ENCODE measurements around the gene TMSB15B.
"Not testable (repeated sequence)": the region's sequence is repeated elsewhere in the genome, so short reads cannot be mapped to it uniquely, and the experiment has no call there.

Gene TMSB15B

GRCh38 chrX:103962411-103963278, at the start of gene TMSB15B:
TSS of gene TMSB15B (plus strand) at chrX:103962627.
- DNase-seq, result not testable (repeated sequence)

DNA sequence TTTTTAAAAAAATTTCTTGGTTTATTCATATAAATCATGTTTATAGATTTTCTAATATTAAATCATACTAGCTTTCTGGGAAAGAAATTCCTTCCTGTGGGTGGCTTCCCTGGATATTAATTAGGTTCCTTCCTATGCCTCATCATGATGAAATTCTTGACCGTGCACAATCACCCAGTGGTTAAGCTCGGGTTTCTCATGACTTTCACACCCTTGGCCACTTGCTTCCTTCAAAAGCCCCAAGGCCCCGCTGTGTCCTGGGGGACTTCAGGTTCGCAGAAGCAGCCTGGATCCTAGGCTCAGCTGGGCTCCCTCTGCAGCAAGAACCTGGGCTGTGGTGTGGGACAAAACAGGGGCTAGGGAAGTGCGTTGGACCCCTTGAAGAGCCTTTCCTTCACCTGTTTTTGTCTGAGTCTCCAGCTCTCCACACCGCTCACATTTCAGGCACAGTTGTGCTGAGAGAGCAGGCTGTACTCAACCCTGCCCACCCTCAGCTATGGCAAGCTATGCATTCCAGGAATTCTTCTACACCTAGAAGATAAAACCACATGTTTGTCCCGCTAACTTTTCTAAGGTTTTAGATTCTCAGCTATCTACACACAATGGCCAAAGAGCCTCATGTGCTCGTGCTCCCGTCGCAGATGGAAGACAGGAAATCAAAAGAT, 48.9 kb upstream of the TMSB15B start:
- no peak for DNase-seq

DNA sequence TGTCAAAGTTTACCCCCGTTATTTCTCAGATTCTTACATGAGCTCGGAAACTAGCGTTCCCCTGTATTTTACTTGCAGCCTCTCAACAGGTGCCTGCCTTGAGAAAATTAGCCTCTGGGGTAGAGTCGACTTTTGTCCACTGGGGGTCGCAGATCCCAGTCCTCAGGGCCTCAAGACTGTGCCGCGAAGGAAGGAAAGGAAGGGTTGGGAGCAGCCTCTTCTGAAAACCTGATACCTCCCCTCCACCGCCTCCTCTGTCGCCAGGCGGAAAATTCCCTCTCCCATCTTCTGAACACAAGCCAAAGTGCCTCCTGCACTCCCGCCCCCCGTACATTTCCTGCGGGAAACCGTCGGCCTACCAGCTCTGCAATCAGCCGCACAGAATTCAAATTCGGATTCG, 44.4 kb upstream of the TMSB15B start:
- DNase-seq, result peak; percentile 74

GRCh38 chrX:103918571-103919269, 43.7 kb upstream of the TMSB15B start:
- peak; percentile 81 for DNase-seq

- DNase-seq, result no peak
Observed at GRCh38 chrX:103919270-103919637, 43.2 kb upstream of the TMSB15B start.

- not testable (repeated sequence) for DNase-seq
Observed at GRCh38 chrX:103920515-103920914, 41.9 kb upstream of the TMSB15B start.

GRCh38 chrX:103927030-103927429, 35.4 kb upstream of the TMSB15B start:
- no peak for DNase-seq

- DNase-seq, result no peak
Observed at GRCh38 chrX:103927633-103928032, 34.8 kb upstream of the TMSB15B start.

GRCh38 chrX:103932133-103932532, 30.3 kb upstream of the TMSB15B start:
- no peak for DNase-seq

DNA sequence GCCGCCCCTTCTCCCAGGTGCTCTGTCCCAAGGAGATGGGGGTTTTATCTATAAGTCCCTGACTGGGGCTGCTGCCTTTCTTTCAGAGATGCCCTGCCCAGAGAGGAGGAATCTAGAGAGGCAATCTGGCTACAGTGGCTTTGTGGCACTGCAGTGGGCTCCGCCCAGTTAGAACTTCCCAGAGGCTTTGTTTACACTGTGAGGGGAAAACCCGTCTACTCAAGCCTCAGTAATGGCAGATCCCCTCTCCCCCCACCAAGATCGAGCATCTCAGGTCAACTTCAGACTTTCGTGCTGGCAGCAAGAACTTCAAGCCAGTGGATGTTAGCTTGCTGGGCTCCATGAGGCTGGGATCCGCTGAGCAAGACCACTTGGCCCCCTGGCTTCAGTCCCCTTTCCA, 22.2 kb upstream of the TMSB15B start:
- DNase-seq, result not testable (repeated sequence)

GRCh38 chrX:103941201-103941975, 21.0 kb upstream of the TMSB15B start:
- DNase-seq, result no peak

DNA sequence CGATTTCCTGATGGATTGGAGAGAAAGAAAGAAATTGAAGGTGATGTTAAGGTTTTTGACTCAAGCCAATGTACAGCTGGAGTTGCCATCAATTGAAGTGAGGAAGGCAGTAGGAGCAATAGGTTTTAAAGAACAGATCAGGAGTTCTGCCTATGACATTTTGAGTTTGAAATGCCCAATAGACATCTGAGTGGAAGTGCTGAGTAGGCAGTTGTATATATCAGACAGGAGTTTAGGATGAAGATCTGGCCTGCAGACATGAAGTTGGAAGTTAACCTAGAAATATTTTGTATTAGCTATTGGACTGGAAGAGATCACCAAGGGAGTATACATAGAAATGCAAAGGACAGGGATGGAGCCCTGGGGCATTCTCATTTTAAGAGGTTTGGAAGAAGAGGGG, 12.9 kb upstream of the TMSB15B start:
- no peak for DNase-seq

- DNase-seq, result no peak
Observed at GRCh38 chrX:103953353-103953752, 9.1 kb upstream of the TMSB15B start.

GRCh38 chrX:103954259-103954658, 8.2 kb upstream of the TMSB15B start:
- no peak for DNase-seq

DNA sequence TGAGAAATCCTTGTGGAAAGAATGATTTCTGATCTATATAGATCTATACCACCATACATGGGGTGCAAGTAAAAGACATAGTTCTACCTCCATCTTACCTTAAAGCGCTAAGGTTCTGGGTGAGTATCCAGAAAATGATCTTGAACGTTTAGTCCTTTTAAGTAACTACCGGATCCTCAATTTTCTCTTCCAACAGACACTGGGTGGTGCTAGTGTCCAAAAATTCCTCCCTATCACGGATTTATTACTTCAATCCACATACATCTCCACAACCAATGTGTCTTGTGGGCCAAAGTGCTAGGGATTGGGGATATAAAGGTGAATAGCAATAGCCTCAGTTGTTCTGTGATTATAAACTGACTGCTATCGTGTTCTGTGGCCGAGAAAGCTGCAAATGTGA, 1.8 kb upstream of the TMSB15B start:
- DNase-seq, result not testable (repeated sequence)

GRCh38 chrX:103983508-103983907, 21.1 kb downstream of the TMSB15B start:
- not testable (repeated sequence) for DNase-seq

- DNase-seq, result no peak
Observed at GRCh38 chrX:103999234-103999633, 36.8 kb downstream of the TMSB15B start.

DNA sequence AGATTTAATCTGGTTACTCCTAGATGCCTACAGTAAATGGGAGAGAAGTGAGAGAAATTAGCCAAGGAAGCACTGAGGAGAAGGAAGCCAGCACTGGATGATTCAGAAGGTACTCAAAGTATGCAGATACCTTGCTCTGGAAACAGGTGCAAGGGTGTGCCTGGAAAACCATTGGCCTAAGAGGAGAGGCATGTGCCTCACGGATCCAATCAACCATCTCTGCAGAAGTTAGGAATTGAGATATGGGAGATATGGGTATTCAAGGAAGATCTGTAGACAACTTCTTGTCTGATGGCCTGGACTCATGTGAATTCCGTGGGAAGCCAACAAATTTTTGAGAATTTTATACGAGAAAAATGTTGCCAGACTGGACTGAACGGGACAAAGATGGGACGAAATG, 46.4 kb downstream of the TMSB15B start:
- DNase-seq, result no peak

- no peak for DNase-seq
Observed at GRCh38 chrX:104013158-104013557, 50.7 kb downstream of the TMSB15B start.

DNA sequence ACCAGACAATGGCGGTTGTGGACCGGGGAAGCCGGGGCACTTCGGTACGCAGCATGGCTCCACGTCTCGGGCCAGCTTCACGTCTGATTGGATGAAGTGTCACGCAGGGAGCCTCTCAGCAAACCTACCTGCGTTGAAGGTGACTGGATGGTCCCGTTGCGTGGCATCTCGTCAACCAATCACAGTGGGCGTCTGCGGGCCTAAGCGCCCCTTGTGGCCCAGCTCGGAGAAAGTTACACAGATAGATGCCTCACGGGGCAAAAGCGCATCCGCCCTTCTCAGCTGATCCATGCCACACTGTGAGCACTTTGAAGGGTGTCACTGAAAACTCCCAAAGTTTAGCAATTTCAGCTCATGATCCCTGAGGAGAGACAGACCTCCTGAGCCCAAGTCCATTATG, 51.2 kb downstream of the TMSB15B start, which contains the start of gene H2BW1:
H2BW1 (minus strand) TSS at position 103 of the 400 bp plus-strand sequence. CDS start 132 bp downstream, outside the sequence.
- no peak for DNase-seq

DNA sequence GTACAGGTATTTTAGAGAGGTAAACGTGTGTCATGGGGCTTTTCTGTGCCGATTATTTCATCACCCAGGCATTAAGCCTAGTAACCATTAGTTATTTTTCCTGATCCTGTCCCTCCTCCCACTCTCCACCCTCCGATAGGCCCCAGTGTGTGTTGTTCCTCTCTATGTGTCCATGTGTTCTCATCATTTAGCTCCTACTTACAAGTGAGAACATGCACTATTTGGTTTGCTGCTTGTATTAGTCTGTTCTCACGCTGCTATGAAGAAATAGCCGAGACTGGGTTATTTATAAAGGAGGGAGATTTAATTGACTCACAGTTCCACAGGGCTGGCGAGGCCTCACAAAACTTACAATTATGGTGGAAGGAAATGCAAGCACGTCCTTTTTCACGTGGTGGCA, 53.1 kb downstream of the TMSB15B start:
- DNase-seq, result not testable (repeated sequence)

All from activated CD8-positive, alpha-beta memory T cell treated with anti-CD3 and anti-CD28 coated beads for 24 hours (primary cell).